IMR-90 (cell line): ENCODE data around the gene RHOXF2. TPM values are rescaled to one million over a fixed set of nuclear protein-coding genes. Genes with fewer than 3 reads are reported as not detected.
"Not testable (repeated sequence)": the region's sequence is repeated elsewhere in the genome, so short reads cannot be mapped to it uniquely, and the experiment has no call there.

Experiments
- ATAC-seq: fragments of 200-7000 bp; cut with Tn5 transposase; 2 replicates; pipeline ENCODE4 v1.9.1; 2020; ENCODE audit warnings: low read depth, mild to moderate bottlenecking, moderate library complexity
- Bru-seq: library from RNA; stranded (reverse); fragments of 400-500 nt; gene quantifications from one replicate; lab custom pipeline; 2021; lab: Mats Ljungman, UMichigan
- BruChase-seq, 2 experiments: library from RNA; stranded (reverse); fragments of 400-500 nt; gene quantifications; one replicate each; lab custom pipeline; 2021; lab: Mats Ljungman, UMichigan
- BruUV-seq: library from RNA; stranded (reverse); fragments of 400-500 nt; replicated peaks from 2 replicates; lab custom pipeline; 2021; lab: Mats Ljungman, UMichigan
- CTCF ChIA-PET: fragments of 300-600 bp; formaldehyde crosslinking; extraction: SDS; loops from one replicate; lab custom pipeline; 2021; ENCODE audit warnings: antibody characterized with exemption; lab: Yijun Ruan, JAX
- POLR2A ChIA-PET: fragments of 300-600 bp; sonication (Branson Sonifier 250); formaldehyde crosslinking; loops from one replicate; lab custom pipeline; 2022; ENCODE audit warnings: antibody characterized with exemption; ENCODE audit not compliant: unreplicated experiment; lab: Charles Lee
- DNase-seq: peaks from one replicate; pipeline ENCODE4 v3.0.0; 2013
- H2AFZ ChIP-seq: replicated peaks from 2 replicates; pipeline ENCODE3; 2013; ENCODE audit warnings: low read length, mild to moderate bottlenecking; ENCODE audit not compliant: poor library complexity
- H2AK5ac ChIP-seq: 2 replicates; pipeline ENCODE4 v1.6.1; 2013; ENCODE audit warnings: low read depth, low read length, inconsistent platforms
- H2AK9ac ChIP-seq: replicated peaks from 2 replicates; pipeline ENCODE3; 2013; ENCODE audit warnings: mild to moderate bottlenecking, low read depth, low read length, moderate library complexity; ENCODE audit not compliant: poor library complexity
- H2BK120ac ChIP-seq: 2 replicates; pipeline ENCODE4 v1.6.1; 2013; ENCODE audit warnings: low read depth, low read length, inconsistent platforms
- H2BK15ac ChIP-seq: 3 replicates; pipeline ENCODE4 v1.6.1; 2013; ENCODE audit warnings: low read depth, low read length, inconsistent platforms
- H2BK20ac ChIP-seq: 2 replicates; pipeline ENCODE4 v1.6.1; 2013; ENCODE audit warnings: low read depth, mild to moderate bottlenecking, inconsistent platforms, low read length, moderate library complexity
- H2BK5ac ChIP-seq: 2 replicates; pipeline ENCODE4 v1.6.1; 2013; ENCODE audit warnings: mild to moderate bottlenecking, low read depth, low read length, inconsistent platforms; ENCODE audit not compliant: poor library complexity, severe bottlenecking
- H3K14ac ChIP-seq: replicated peaks from 2 replicates; pipeline ENCODE4 v1.6.1; 2013; ENCODE audit warnings: low read depth, low read length, inconsistent platforms
- H3K18ac ChIP-seq: 2 replicates; pipeline ENCODE4 v1.6.1; 2013; ENCODE audit warnings: low read depth, low read length, control low read depth
- H3K23ac ChIP-seq: 2 replicates; pipeline ENCODE4 v1.6.1; 2013; ENCODE audit warnings: low read depth, low read length, inconsistent platforms
- H3K27ac ChIP-seq: 2 replicates; pipeline ENCODE4 v1.5.1; 2013; ENCODE audit warnings: mild to moderate bottlenecking, control low read depth, low read length; ENCODE audit not compliant: insufficient read depth
- H3K27me3 ChIP-seq: 2 replicates; pipeline ENCODE4 v1.6.1; 2013; ENCODE audit warnings: low read length; ENCODE audit not compliant: control insufficient read depth, insufficient read depth
- H3K36me3 ChIP-seq: 2 replicates; pipeline ENCODE4 v1.6.1; 2013; ENCODE audit warnings: low read length, mixed read lengths; ENCODE audit not compliant: control insufficient read depth, insufficient read depth
- H3K4ac ChIP-seq: 2 replicates; pipeline ENCODE4 v1.6.1; 2013; ENCODE audit warnings: low read depth, low read length, inconsistent platforms
- H3K4me1 ChIP-seq: 2 replicates; pipeline ENCODE4 v1.6.1; 2013; ENCODE audit warnings: low read length, mixed read lengths; ENCODE audit not compliant: control insufficient read depth, insufficient read depth
- H3K4me2 ChIP-seq: 2 replicates; pipeline ENCODE4 v1.6.1; 2013; ENCODE audit warnings: low read depth, mild to moderate bottlenecking, control low read depth, low read length, moderate library complexity
- H3K4me3 ChIP-seq: 2 replicates; pipeline ENCODE4 v1.5.1; 2013; ENCODE audit warnings: low read depth, mild to moderate bottlenecking, control low read depth, low read length, moderate library complexity; ENCODE audit not compliant: insufficient read depth
- H3K56ac ChIP-seq: 2 replicates; pipeline ENCODE4 v1.6.1; 2013; ENCODE audit warnings: low read length, inconsistent platforms; ENCODE audit not compliant: insufficient read depth; ENCODE audit errors: extremely low read depth
- H3K79me1 ChIP-seq, 2 experiments: 2 replicates each; pipeline ENCODE4 v1.6.1; 2013; ENCODE audit warnings: low read length in 2 of 2, inconsistent platforms in 1 of 2, low read depth in 1 of 2
- H3K9ac ChIP-seq: 2 replicates; pipeline ENCODE4 v1.6.1; 2013; ENCODE audit warnings: low read depth, low read length, control low read depth
- H3K9me1 ChIP-seq: 2 replicates; pipeline ENCODE4 v1.6.1; 2013; ENCODE audit warnings: low read length, inconsistent platforms; ENCODE audit not compliant: insufficient read depth
- H3K9me3 ChIP-seq: 2 replicates; pipeline ENCODE4 v1.6.1; 2013; ENCODE audit warnings: low read length; ENCODE audit not compliant: control insufficient read depth, insufficient read depth
- H4K20me1 ChIP-seq: 2 replicates; pipeline ENCODE4 v1.6.1; 2013; ENCODE audit warnings: low read length, inconsistent platforms; ENCODE audit not compliant: insufficient read depth
- H4K5ac ChIP-seq: 2 replicates; pipeline ENCODE4 v1.6.1; 2013; ENCODE audit warnings: mild to moderate bottlenecking, low read depth, low read length, control low read depth
- H4K8ac ChIP-seq, 2 experiments: 2 replicates each; pipeline ENCODE4 v1.6.1; 2013; ENCODE audit warnings: low read depth in 2 of 2, low read length in 2 of 2, control low read depth in 1 of 2, inconsistent platforms in 1 of 2
- H4K91ac ChIP-seq: 2 replicates; pipeline ENCODE4 v1.6.1; 2013; ENCODE audit warnings: low read depth, low read length, inconsistent platforms; ENCODE audit not compliant: insufficient read depth
- WGBS, 2 experiments: methylation state at CpG; one replicate each; pipeline versions ENCODE4 v1.1.5 to v1.1.7; 2013; ENCODE audit warnings: missing lambda C conversion rate in 2 of 2; ENCODE audit not compliant: insufficient read length in 1 of 2; ENCODE audit errors: extremely low coverage in 2 of 2; 5-methylcytosine and 5-hydroxymethylcytosine counted together
- dilution Hi-C: fragments of 300-500 bp; cut with HindIII; formaldehyde crosslinking; loops from one replicate; pipeline ENCODE4 v1.14.3; 2018; ENCODE audit warnings: low sequenced_read_pairs; ENCODE audit not compliant: unreplicated experiment
- in situ Hi-C: fragments of 300-500 bp; cut with MboI; formaldehyde crosslinking; loops from 3 replicates; pipeline ENCODE4 v1.14.3; 2019; ENCODE audit warnings: low sequenced_read_pairs, inconsistent platforms, mixed read lengths
- intact Hi-C: fragments of 100-400 bp; cut with micrococcal nuclease; formaldehyde crosslinking; loops from 2 replicates; pipeline ENCODE4 v1.10.0; 2022
- long read RNA-seq: library from polyadenylated mRNA; unstranded; transcript quantifications from one replicate; pipeline ENCODE4 v2.0.0, GENCODE V29; 2021; ENCODE audit not compliant: unreplicated experiment
- polyA plus RNA-seq, 3 experiments: library from polyadenylated mRNA; depleted of rRNA; stranded (reverse); fragments of >200 nt; gene quantifications; 2 replicates each; pipeline ENCODE4 v1.2.3, GENCODE V29; 2012; ENCODE audit warnings: low replicate concordance in 1 of 3
- total RNA-seq: library from RNA; depleted of rRNA; stranded (reverse); fragments of >200 nt; gene quantifications from 2 replicates; pipeline ENCODE4 v1.2.3, GENCODE V29; 2012; rRNA removed

Gene RHOXF2
- total RNA-seq (not detected in 2 replicates), polyA plus RNA-seq (2012; rRNA removed) (not detected in 2 replicates), Bru-seq, nascent RNA (not detected), BruChase-seq, experiment 1, labeled RNA remaining after a 6-hour chase (not detected), BruChase-seq, experiment 2, labeled RNA remaining after a 2-hour chase (not detected)
- polyA plus RNA-seq (2012; cell fraction: cytosol; rRNA removed): not detected in 2 replicates
- polyA plus RNA-seq (2012; cell fraction: nucleus; rRNA removed; ENCODE audit: low replicate concordance): not detected in 2 replicates
- long read RNA-seq: 0 reads

DNA sequence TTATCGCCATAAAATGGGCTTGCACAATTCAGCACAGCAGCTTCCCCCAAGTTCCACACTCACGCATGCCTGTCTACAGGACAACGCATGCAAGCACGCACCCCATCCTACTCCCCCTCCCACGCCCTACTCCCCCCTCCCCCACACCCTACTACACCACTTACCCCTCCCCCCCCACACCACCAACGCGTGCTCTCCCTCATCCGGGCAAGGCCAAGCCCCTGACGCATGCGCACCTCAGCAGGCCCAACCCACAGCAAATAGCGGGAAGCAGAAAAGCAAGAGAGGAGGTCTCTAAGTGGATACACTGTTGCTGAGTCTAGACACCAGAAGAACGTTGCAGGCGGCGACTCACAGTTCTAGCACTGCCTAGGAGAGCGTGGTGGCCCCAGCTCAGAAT is at the start of gene RHOXF2:
RHOXF2 (plus strand) TSS at position 301 of the 400 bp plus-strand sequence. CDS start 138 bp downstream, outside the sequence.
- POLR2A ChIA-PET, H2AK9ac ChIP-seq, H3K27ac ChIP-seq, H2AK5ac ChIP-seq, in situ Hi-C loops, H4K20me1 ChIP-seq, H3K23ac ChIP-seq, H2BK20ac ChIP-seq, H3K9me1 ChIP-seq, H2AFZ ChIP-seq, dilution Hi-C loops, H3K18ac ChIP-seq, BruUV-seq, H3K4me2 ChIP-seq, H3K14ac ChIP-seq, intact Hi-C loops, H2BK120ac ChIP-seq, H3K4me1 ChIP-seq, H3K27me3 ChIP-seq, H4K91ac ChIP-seq, CTCF ChIA-PET, H3K4me3 ChIP-seq, H3K56ac ChIP-seq, H3K4ac ChIP-seq, H3K36me3 ChIP-seq, H3K79me1 ChIP-seq, H3K9me3 ChIP-seq, H3K9ac ChIP-seq, H2BK5ac ChIP-seq, ATAC-seq, H2BK15ac ChIP-seq, H4K5ac ChIP-seq, H4K8ac ChIP-seq, DNase-seq: not testable (repeated sequence)
- no CpG with 5 or more reads among the region's 15 CpGs for WGBS, 2 experiments
